GM12878 (cell line): Measurements from ENCODE around the gene SRP72. TPM values are rescaled to one million over a fixed set of nuclear protein-coding genes. Genes with fewer than 3 reads are reported as not detected.

Source experiments
- ATAC-seq: fragments of 200-7000 bp; cut with Tn5 transposase; 3 replicates; pipeline ENCODE4 v1.9.1; 2020; ENCODE audit warnings: mild to moderate bottlenecking, moderate library complexity
- BruUV-seq: library from RNA; stranded (reverse); fragments of 400-500 nt; replicated peaks from 2 replicates; lab custom pipeline; 2021; lab: Mats Ljungman, UMichigan
- CTCF ChIA-PET: fragments of 300-600 bp; sonication (Branson Sonifier 250); formaldehyde crosslinking; extraction: SDS; loops from one replicate; lab custom pipeline; 2021; ENCODE audit warnings: inconsistent platforms; lab: Yijun Ruan, JAX
- POLR2A ChIA-PET: fragments of 350-600 bp; formaldehyde crosslinking; extraction: SDS; loops from one replicate; lab custom pipeline; 2021; ENCODE audit warnings: inconsistent platforms; lab: Charles Lee
- RAD21 ChIA-PET: fragments of 300-600 bp; sonication (Branson Sonifier 250); formaldehyde crosslinking; loops from one replicate; lab custom pipeline; 2023; ENCODE audit warnings: antibody characterized with exemption; ENCODE audit not compliant: unreplicated experiment; lab: Charles Lee
- SMC1A ChIA-PET: fragments of 300-600 bp; sonication (Branson Sonifier 250); formaldehyde crosslinking; loops from one replicate; lab custom pipeline; 2023; ENCODE audit not compliant: unreplicated experiment, uncharacterized antibody; lab: Charles Lee
- DNase-seq: peaks from one replicate; pipeline ENCODE4 v3.0.0-alpha.2; 2011; ENCODE audit warnings: low read depth, low spot score
- FAIRE-seq: peaks from 3 replicates; lab custom pipeline; 2011; peaks lifted over from hg19 to GRCh38; lab: Jason Lieb, UNC
- H2AFZ ChIP-seq: 2 replicates; pipeline ENCODE4 v1.6.0; 2011; ENCODE audit warnings: low read depth, low read length, control low read depth; ENCODE audit not compliant: control insufficient read depth
- H3K27ac ChIP-seq: 2 replicates; pipeline ENCODE4 v1.5.1; 2011; ENCODE audit warnings: control low read depth; ENCODE audit not compliant: control insufficient read depth, insufficient read depth
- H3K27me3 ChIP-seq, 2 experiments: replicated peaks in 1 of 2; 2 replicates each; pipeline versions ENCODE4 v1.6.0 to v1.6.1; 2011; ENCODE audit warnings: low read length in 1 of 2; ENCODE audit not compliant: control insufficient read depth in 2 of 2, insufficient read depth in 2 of 2
- H3K36me3 ChIP-seq, 2 experiments: 2 replicates each; pipeline ENCODE4 v1.5.1; 2011; ENCODE audit warnings: low read length in 1 of 2; ENCODE audit not compliant: control insufficient read depth in 2 of 2, insufficient read depth in 2 of 2
- H3K4me1 ChIP-seq: 2 replicates; pipeline ENCODE4 v1.6.1; 2011; ENCODE audit warnings: mild to moderate bottlenecking, low read length, moderate library complexity, mixed read lengths; ENCODE audit not compliant: control insufficient read depth, insufficient read depth
- H3K4me2 ChIP-seq: 2 replicates; pipeline ENCODE4 v1.6.0; 2011; ENCODE audit warnings: control low read depth; ENCODE audit not compliant: control insufficient read depth, insufficient read depth
- H3K4me3 ChIP-seq: fragments of 200-600 bp; sonication (generic); 2 replicates; pipeline ENCODE4 v1.5.1; 2016
- H3K79me2 ChIP-seq: 2 replicates; pipeline ENCODE4 v1.6.0; 2011; ENCODE audit warnings: low read length; ENCODE audit not compliant: control insufficient read depth, insufficient read depth
- H3K9ac ChIP-seq: 2 replicates; pipeline ENCODE4 v1.8.0; 2011; ENCODE audit warnings: low read length, control low read depth, mixed read lengths; ENCODE audit not compliant: control insufficient read depth, insufficient read depth
- H3K9me3 ChIP-seq: replicated peaks from 3 replicates; pipeline ENCODE4 v1.5.1; 2011; ENCODE audit warnings: mild to moderate bottlenecking, low read length; ENCODE audit not compliant: control insufficient read depth, insufficient read depth
- H4K20me1 ChIP-seq: 2 replicates; pipeline ENCODE4 v1.6.0; 2011; ENCODE audit not compliant: control insufficient read depth, insufficient read depth
- CHD1 ChIP-seq: IDR thresholded peaks from 2 replicates; pipeline ENCODE4 v1.6.1; 2012; ENCODE audit warnings: low read depth, low read length, improper control_type of control experiment
- GATAD2B ChIP-seq: fragments of 450-650 bp; conservative IDR thresholded peaks from 2 replicates; pipeline ENCODE4 v1.6.1; 2017; ENCODE audit warnings: low read depth, mild to moderate bottlenecking, moderate library complexity
- MTA3 ChIP-seq: IDR thresholded peaks from 2 replicates; pipeline ENCODE4 v1.6.1; 2012; ENCODE audit warnings: low read length, inconsistent platforms, borderline replicate concordance
- NFYB ChIP-seq: IDR thresholded peaks from 2 replicates; pipeline ENCODE4 v1.6.1; 2011; ENCODE audit warnings: low read depth, mild to moderate bottlenecking, low read length, improper control_type of control experiment, moderate library complexity; ENCODE audit not compliant: insufficient read depth
- PAX5 ChIP-seq: IDR thresholded peaks from 2 replicates; pipeline ENCODE4 v1.6.1; 2011; ENCODE audit warnings: low read depth, low read length, borderline replicate concordance
- POLR2A ChIP-seq: IDR thresholded peaks from 2 replicates; pipeline ENCODE4 v1.6.1; 2011; ENCODE audit warnings: low read depth, mild to moderate bottlenecking, low read length
- POLR2AphosphoS5 ChIP-seq: IDR thresholded peaks from 2 replicates; pipeline ENCODE4 v1.6.1; 2011; ENCODE audit warnings: mild to moderate bottlenecking, low read length, inconsistent platforms
- WGBS: methylation state at CpG from one replicate; pipeline ENCODE4 v1.1.6; 2016; ENCODE audit warnings: low lambda C conversion rate; ENCODE audit not compliant: insufficient replicate concordance, insufficient coverage; ENCODE audit errors: missing lambda C conversion rate; 5-methylcytosine and 5-hydroxymethylcytosine counted together
- in situ Hi-C: fragments of 300-500 bp; cut with MboI; formaldehyde crosslinking; loops from 9 replicates; pipeline ENCODE4 v1.14.3; 2018; ENCODE audit warnings: mixed read lengths
- intact Hi-C: fragments of 100-400 bp; cut with micrococcal nuclease; formaldehyde crosslinking; loops from one replicate; pipeline ENCODE4 v1.14.2; 2022; ENCODE audit not compliant: unreplicated experiment
- polyA plus RNA-seq, 11 experiments: library from polyadenylated mRNA; depleted of rRNA in 4 of 11; unstranded in 6 of 11; stranded (reverse) in 5 of 11; fragments of >200 nt; fragmentation: Nextera tagmentation in 4 of 11; fragmentation: Illumina TruSeq in 1 of 11; extraction: Ambion mirVana in 4 of 11; extraction: Trizol in 1 of 11; gene quantifications; 1 replicate in 1 of 11; 2 replicates in 10 of 11; pipeline versions ENCODE4 v1.2.1 to v1.2.3, GENCODE V29; 2011 to 2016; ENCODE audit warnings: inconsistent platforms in 2 of 11, missing spikeins in 2 of 11, low read depth in 1 of 11
- total RNA-seq, 4 experiments: library from RNA; depleted of rRNA in 3 of 4; stranded (reverse); fragments of >200 nt in 3 of 4; fragmentation: Illumina TruSeq in 1 of 4; extraction: Trizol in 1 of 4; gene quantifications; 2 replicates each; pipeline versions ENCODE4 v1.2.1 to v1.2.3, GENCODE V29; 2013 to 2021
- TF ChIP-seq, protein P1 (sequence below): IDR thresholded peaks from 2 replicates; pipeline ENCODE4 v1.6.1; 2011; ENCODE audit warnings: borderline replicate concordance, low read depth, mild to moderate bottlenecking, moderate library complexity, low read length; ENCODE audit not compliant: insufficient read depth, poor library complexity, severe bottlenecking
- TF ChIP-seq, protein P2 (sequence below): fragments of 450-650 bp; IDR thresholded peaks from 2 replicates; pipeline ENCODE4 v1.6.1; 2014; ENCODE audit warnings: mild to moderate bottlenecking

The SRP72 gene
- total and polyA plus RNA-seq, 10 of the 15 experiments (the other 5 are each of a cell fraction or from before 2014, with no cell fraction given) = 61.6 to 186 (median 133) TPM

DNA sequence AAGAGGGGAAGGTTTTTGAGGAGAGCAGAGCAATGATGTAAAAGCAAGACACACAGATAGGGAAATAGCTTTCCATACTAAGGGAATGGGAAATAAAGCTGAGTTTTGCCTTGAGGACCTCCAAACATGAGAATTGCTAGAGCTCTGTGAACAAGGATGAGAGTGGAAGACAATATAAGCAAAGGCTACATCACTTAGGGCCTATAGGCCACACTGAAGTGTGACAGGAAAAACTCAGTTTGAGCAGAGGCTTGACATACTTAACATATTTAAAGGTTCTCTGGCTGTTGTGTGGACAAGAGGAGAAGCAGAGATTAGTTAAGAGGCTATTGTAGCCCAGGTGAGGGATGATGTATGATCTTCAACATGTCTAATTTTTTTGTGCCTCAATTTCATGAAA lies 5.3 kb upstream of the SRP72 start:
- H3K9me3 ChIP-seq = no peaks in the 10 kb centered on the region
- intact Hi-C loops = no loop called here
- H4K20me1 ChIP-seq = no peaks in the 10 kb centered on the region
- H2AFZ ChIP-seq = no peak overlapping the region
- FAIRE-seq = no peak
- no peak overlapping the region for H3K27ac ChIP-seq
- no peak for DNase-seq
- ChIA-PET CTCF (interaction anchor here (0.7 kb wide), 1 partner anchor 39 kb away, joined by 3 read pairs; no protein-coding TSS in a partner anchor), RAD21 (no interaction called here), SMC1A (interaction anchor here (0.9 to 5.3 kb wide), 2 partner anchors 9 to 19 kb away, joined by 3 to 29 read pairs; no protein-coding TSS in a partner anchor), POLR2A (no interaction called here)
- no peak overlapping the region for H3K4me3 ChIP-seq
- in situ Hi-C loops = no loop called here
- TF ChIP-seq NFYB = no peak
- no peak for TF ChIP-seq MTA3
- peak; percentile 48 for TF ChIP-seq POLR2AphosphoS5
- TF ChIP-seq CHD1 = no peak
- H3K36me3 ChIP-seq = peaks cover 3 to 32% of the 10 kb centered on the region in 2 experiments
- no peak overlapping the region for H3K4me2 ChIP-seq
- H3K9ac ChIP-seq = no peak overlapping the region
- H3K79me2 ChIP-seq = peaks cover 28% of the 10 kb centered on the region
- H3K4me1 ChIP-seq = peaks cover 7% of the 10 kb centered on the region; the same call in 1 of the 2 replicates
- BruUV-seq = no TSS peak
- H3K27me3 ChIP-seq = no peaks in the 10 kb centered on the region
- no peak for ATAC-seq

DNA sequence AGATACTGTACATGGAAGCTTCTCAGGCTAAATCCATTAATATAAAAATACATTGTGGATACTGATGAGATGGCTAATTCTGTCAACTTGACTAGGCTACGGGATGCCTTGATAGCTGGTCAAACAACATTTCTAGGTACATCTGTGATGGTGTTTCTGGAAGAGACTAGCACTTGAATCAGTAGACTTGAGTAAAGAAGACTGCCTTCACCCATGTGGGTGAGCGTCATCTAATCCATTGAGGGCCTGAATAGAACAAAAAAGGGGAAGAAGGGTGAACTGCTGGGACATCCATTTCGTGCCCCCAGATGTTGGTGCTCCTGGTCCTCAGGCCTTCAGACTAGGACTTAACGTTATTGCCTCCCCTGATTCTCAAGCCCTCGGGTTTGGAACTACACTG lies 3.7 kb upstream of the SRP72 start:
- H3K4me2 ChIP-seq = no peak overlapping the region
- H3K9me3 ChIP-seq = no peaks in the 10 kb centered on the region
- intact Hi-C loops (no loop called here), in situ Hi-C loops (no loop called here)
- ChIA-PET CTCF (no interaction called here), SMC1A (no interaction called here), RAD21 (no interaction called here), POLR2A (interaction anchor here (1.0 kb wide), 1 partner anchor 26 kb away, joined by 3 read pairs; no protein-coding TSS in a partner anchor)
- ATAC-seq = no peak
- no peaks in the 10 kb centered on the region for H4K20me1 ChIP-seq
- no peak overlapping the region for H3K9ac ChIP-seq
- peaks cover 43% of the 10 kb centered on the region for H3K79me2 ChIP-seq
- H3K27ac ChIP-seq = no peak overlapping the region
- peaks cover 3 to 22% of the 10 kb centered on the region in 2 experiments for H3K36me3 ChIP-seq
- WGBS = 87% methylated on average over 5 of the region's 5 CpGs
- FAIRE-seq = no peak
- no TSS peak for BruUV-seq
- H2AFZ ChIP-seq = no peak overlapping the region
- TF ChIP-seq, protein P1, sequence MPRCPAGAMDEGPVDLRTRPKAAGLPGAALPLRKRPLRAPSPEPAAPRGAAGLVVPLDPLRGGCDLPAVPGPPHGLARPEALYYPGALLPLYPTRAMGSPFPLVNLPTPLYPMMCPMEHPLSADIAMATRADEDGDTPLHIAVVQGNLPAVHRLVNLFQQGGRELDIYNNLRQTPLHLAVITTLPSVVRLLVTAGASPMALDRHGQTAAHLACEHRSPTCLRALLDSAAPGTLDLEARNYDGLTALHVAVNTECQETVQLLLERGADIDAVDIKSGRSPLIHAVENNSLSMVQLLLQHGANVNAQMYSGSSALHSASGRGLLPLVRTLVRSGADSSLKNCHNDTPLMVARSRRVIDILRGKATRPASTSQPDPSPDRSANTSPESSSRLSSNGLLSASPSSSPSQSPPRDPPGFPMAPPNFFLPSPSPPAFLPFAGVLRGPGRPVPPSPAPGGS = peak; percentile 14
- TF ChIP-seq PAX5 = no peak
- TF ChIP-seq, protein P2, sequence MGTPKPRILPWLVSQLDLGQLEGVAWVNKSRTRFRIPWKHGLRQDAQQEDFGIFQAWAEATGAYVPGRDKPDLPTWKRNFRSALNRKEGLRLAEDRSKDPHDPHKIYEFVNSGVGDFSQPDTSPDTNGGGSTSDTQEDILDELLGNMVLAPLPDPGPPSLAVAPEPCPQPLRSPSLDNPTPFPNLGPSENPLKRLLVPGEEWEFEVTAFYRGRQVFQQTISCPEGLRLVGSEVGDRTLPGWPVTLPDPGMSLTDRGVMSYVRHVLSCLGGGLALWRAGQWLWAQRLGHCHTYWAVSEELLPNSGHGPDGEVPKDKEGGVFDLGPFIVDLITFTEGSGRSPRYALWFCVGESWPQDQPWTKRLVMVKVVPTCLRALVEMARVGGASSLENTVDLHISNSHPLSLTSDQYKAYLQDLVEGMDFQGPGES = no peak
- 0 out of 2 replicates have a peak, but pooled peaks have one; percentile 25 for TF ChIP-seq POLR2A
- TF ChIP-seq GATAD2B = no peak
- no peak overlapping the region for H3K4me3 ChIP-seq
- no peaks in the 10 kb centered on the region for H3K27me3 ChIP-seq
- H3K4me1 ChIP-seq = peaks cover 7% of the 10 kb centered on the region; the same call in 1 of the 2 replicates
- no peak for DNase-seq
